DMS153 (cell line): Measurements from ENCODE around the gene CAMK2N2.

Source experiments
- DNase-seq: peaks from one replicate; lab custom pipeline; 2025; lab: John Stamatoyannopoulos, UW

Gene CAMK2N2

DNA sequence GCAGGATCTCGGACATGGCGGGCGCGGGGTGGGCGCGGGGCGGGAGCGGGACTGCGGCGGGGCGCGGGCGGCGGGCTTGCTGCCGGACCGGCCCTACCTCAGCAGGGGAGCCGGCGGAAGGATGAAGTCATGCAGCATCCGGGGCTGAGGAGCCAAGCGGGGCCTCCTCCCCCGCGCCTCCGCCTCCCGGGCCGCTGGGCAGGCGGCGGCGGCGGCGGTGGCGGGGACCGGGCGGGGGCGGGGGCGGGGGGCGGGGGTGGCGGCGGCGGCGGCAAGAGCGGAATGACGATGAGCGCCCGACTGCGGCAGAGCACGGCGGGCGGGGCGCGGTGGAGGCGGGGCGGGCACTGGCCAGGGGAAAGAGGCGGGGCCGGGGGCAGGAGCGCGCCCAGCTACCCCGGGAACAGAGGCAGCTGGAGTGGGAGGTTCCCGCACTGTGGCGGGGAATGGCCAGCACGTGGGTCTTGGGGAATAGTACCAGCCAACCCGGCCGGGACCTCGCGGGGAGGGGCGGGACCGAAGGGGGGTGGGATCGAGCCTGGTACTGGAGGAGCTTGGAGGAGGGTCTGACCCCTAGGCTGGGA lies at the start of gene CAMK2N2:
TSS of gene CAMK2N2 (minus strand) at position 284 of the 584 bp plus-strand sequence. CDS start at position 16, 268 bp downstream.
- peak; percentile 86 for DNase-seq

- DNase-seq: no peak
Observed at GRCh38 chr3:184308744-184309143, 47.4 kb upstream of the CAMK2N2 start.

- DNase-seq: no peak
Observed at GRCh38 chr3:184307915-184308314, 46.6 kb upstream of the CAMK2N2 start.

DNA sequence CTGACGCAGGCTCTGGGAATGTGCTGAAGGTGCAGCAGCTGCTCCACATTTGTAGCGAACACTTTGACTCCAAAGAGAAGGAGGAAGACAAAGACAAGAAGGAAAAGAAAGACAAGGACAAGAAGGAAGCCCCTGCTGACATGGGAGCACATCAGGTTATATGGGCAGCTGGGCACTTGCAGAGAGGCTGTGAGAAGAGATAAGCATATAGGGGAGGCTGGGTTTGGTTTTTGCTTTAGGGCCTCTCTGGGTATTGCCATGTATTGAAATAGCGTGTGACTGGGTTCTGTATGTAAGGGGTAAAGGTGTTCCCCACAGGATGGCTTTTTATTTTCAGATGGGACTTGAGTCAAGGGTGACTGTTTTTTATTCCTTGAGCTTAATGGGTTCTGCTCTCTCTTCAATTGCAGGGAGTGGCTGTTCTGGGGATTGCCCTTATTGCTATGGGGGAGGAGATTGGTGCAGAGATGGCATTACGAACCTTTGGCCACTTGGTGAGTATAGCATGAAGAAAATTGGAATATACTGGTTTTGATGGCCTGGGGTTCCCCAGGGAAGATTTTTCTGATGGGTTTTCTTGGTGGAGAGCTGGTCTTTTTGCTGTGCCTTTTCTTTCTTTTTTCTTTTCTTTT lies 45.1 kb upstream of the CAMK2N2 start:
- DNase-seq: no peak

- no peak for DNase-seq
Observed at GRCh38 chr3:184305577-184305976, 44.2 kb upstream of the CAMK2N2 start.

GRCh38 chr3:184300378-184300720 lies 39.0 kb upstream of the CAMK2N2 start:
- no peak for DNase-seq

GRCh38 chr3:184299488-184300377 lies 38.4 kb upstream of the CAMK2N2 start:
- no peak for DNase-seq

DNA sequence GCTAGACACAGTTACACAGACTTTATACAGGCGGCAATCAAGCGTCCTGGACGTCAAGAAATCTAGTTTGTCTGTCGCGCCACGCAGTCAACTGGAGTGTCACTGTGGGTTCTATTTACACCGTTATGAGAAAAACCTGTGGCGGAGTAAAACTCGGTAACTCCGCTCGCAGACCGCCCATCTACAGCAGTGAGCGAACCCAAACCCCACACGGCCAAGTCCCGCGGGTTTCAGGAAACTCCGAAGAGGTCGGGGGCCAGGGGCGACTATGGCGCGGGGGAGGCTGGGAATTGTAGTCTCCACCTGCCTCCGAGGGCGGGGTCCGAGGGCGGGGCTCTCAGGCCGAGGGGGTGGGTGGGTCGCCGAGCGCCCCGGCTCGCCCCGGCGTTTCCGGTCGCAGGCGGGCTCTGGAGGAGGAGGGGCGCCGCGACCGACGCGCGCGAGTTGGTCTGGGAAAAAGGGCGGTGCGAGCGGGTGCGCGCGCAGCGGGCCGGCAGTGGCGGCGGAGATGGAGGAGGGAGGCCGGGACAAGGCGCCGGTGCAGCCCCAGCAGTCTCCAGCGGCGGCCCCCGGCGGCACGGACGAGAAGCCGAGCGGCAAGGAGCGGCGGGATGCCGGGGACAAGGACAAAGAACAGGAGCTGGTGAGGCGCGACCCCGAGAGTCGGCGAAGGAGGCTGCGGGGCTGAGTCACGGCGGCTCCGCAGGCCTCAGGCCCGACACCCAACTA lies 37.6 kb upstream of the CAMK2N2 start, which contains the start of gene PSMD2:
TSS of gene PSMD2 (plus strand) at position 483 of the 729 bp plus-strand sequence. CDS start at position 509, 26 bp downstream.
- DNase-seq: peak; percentile 90

DNA sequence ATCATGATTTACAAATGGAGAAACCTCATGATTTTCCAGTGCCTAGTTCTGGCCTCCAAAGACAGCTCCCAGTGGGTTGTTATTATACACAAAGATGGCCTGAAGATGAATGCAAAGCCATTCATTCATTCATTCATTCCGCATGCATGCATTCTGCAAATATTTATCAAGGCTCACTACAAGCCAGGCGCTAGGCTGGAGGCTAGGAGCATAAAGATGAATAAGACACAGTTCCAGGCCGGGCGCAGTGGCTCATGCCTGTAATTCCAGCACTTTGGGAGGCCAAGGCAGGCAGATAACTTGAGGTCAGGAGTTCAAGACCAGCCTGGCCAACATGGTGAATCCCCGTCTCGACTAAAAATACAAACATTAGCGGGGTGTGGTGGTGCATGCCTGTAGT lies 35.3 kb upstream of the CAMK2N2 start:
- DNase-seq: no peak

- DNase-seq: no peak
Observed at GRCh38 chr3:184295771-184296170, 34.4 kb upstream of the CAMK2N2 start.

GRCh38 chr3:184291738-184292445 lies 30.5 kb upstream of the CAMK2N2 start:
- DNase-seq: no peak

GRCh38 chr3:184291044-184291737 lies 29.8 kb upstream of the CAMK2N2 start:
- no peak for DNase-seq

DNA sequence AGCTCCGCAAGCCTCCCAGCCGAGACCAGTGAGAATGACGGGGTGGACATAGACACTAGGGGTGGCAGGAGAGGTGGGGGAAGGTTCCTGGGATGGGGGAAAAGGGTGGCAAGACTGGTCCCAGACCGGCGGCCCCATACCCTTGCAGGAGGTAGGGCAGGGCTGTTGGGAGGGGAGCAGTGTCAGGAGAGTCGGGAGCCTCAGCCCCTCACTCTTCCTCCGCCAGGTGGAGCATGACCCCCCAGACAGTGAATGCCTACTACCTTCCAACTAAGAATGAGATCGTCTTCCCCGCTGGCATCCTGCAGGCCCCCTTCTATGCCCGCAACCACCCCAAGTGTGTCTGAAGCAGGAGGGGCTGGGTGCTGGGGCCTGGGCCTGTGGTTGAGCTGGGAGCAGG lies 29.0 kb upstream of the CAMK2N2 start:
- no peak for DNase-seq

DNA sequence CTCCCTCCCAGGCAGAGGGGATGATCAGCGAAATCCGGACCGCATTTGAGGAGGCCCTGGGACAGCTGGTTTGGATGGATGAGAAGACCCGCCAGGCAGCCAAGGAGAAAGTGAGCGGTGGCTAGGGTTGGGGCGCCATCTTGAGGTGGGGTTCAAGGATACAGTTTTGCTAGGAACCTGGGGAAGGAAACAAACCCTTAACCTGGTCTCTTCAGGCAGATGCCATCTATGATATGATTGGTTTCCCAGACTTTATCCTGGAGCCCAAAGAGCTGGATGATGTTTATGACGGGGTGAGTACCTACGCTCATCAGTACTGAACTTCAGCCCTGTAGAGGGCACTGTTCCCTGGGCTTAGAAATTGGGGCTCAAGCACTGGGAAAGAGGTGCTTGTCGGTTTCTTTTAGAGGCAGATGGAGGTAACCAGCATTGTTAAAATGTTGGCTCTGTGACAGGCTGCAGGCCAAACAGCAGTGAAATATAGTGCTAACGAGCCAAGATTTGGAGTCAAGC lies 28.1 kb upstream of the CAMK2N2 start:
- DNase-seq: peak; percentile 48

DNA sequence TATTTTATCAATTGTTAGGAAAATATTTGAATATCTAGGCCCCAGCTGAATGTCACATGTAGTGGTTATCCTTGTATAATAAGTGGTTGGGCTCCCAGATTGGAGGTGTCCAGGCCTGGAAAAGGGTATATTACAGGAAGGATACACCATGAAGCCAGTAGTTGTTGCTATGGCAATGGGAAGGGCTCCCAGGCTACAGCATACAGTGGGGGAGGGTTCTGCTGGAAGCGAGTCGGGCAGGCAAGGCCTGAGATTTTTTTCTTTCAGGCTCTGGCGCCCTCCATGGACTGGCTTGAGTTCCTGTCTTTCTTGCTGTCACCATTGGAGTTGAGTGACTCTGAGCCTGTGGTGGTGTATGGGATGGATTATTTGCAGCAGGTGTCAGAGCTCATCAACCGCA lies 23.3 kb upstream of the CAMK2N2 start:
- peak; percentile 88 for DNase-seq

DNA sequence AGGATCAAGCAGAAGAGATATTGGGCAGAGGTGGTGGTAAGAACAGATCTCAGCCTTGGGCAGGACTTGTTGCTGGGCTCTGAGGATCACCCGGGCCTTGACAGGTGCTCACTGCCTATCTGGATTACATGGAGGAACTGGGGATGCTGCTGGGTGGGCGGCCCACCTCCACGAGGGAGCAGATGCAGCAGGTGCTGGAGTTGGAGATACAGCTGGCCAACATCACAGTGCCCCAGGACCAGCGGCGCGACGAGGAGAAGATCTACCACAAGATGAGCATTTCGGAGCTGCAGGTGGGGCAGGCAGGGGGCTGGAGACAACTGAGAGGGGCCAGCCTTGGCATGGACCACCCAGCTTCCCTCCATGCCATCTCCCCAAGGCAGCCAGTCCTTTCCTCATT lies 22.3 kb upstream of the CAMK2N2 start:
- DNase-seq: no peak

DNA sequence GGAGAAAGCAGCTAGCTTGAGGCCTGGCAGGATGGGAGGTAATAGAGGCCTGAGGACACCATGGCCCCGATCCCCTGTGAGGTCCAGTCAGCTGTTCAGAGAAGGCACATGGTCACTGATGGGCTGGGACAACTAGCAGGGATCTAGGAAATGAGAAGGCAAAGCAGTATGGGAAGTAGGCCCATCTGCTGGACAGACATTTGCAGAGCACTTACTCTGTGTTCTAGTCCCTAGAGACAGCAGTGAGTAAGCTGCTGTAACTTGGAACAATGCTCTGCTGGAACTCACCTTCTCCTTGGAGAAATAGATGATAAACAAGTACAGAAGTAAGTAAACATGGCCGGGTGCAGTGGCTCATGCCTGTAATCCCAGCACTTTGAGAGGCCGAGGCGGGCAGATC lies 21.6 kb upstream of the CAMK2N2 start:
- DNase-seq: no peak

GRCh38 chr3:184277366-184277765 lies 16.0 kb upstream of the CAMK2N2 start:
- DNase-seq: no peak

DNA sequence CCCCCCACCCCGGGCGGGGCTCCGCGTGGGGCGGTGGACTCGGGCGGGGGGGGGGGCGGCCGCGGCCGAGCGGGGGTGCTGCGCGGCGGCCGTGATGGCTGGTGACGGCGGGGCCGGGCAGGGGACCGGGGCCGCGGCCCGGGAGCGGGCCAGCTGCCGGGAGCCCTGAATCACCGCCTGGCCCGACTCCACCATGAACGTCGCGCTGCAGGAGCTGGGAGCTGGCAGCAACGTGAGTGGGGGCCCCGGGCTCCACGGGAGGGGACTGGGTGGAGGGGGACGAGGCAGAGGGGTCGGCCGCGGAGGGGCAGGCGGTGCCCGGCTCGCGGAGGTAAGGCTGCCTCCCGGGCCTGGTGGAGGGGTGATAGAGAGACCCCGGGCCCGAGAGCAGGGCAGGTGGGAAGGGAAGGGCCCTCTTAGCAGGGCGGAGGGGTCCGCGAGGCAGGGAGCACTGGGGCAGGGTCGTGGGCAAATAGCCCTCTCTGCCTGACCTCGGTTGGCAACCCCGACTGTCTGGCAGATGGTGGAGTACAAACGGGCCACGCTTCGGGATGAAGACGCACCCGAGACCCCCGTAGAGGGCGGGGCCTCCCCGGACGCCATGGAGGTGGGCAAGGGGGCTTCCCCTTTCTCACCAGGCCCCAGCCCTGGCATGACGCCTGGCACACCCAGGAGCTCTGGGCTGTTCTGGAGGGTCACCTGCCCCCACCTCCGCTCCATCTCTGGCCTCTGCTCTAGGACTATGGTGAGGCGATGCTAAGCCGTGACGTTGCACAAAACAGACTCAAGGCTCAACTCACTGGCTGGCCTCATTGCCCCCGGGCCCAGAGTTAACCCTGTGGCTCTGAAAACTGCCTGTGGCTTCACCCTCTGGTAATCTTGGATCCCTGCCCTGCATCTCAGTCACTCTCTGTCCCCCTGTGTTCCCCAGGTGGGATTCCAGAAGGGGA lies 14.9 kb upstream of the CAMK2N2 start, which contains the start of gene ECE2:
TSS of gene ECE2 (plus strand) at position 62 of the 950 bp plus-strand sequence. CDS start at position 194, 132 bp downstream.
- DNase-seq: no peak

DNA sequence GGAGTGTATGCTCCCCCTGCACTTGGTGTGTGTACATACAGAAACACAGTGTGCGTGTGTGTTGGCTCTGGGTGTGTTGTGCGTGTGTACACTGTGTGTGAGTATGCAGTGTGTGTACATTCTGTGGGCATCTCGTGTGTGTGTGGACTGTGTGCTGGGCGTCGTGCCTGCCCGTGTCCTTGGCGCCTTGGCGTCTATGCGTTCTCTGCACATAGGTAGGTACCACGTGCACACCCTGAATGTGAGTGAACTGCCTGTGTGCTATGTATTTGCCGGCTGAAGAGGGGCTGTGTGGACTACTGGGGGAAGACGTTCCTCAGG lies 14.0 kb upstream of the CAMK2N2 start:
- no peak for DNase-seq
